Rectal smooth muscle tissue (tissue), 1 donor: ENCODE data around the gene FBXL4.

Experiments
- H3K27ac ChIP-seq: one replicate; pipeline ENCODE4 v1.7.0; 2013; ENCODE audit warnings: low read depth, low read length, inconsistent platforms
- H3K27me3 ChIP-seq: one replicate; pipeline ENCODE4 v1.7.0; 2013; ENCODE audit warnings: low read length; ENCODE audit not compliant: control insufficient read depth, insufficient read depth
- H3K36me3 ChIP-seq: one replicate; pipeline ENCODE4 v1.7.0; 2013; ENCODE audit warnings: low read length; ENCODE audit not compliant: control insufficient read depth, insufficient read depth
- H3K4me1 ChIP-seq: one replicate; pipeline ENCODE4 v1.7.0; 2013; ENCODE audit warnings: low read length; ENCODE audit not compliant: control insufficient read depth, insufficient read depth
- H3K4me3 ChIP-seq: one replicate; pipeline ENCODE4 v1.7.0; 2013; ENCODE audit warnings: low read length
- H3K9ac ChIP-seq: one replicate; pipeline ENCODE4 v1.7.0; 2013; ENCODE audit warnings: low read length

Gene FBXL4

DNA sequence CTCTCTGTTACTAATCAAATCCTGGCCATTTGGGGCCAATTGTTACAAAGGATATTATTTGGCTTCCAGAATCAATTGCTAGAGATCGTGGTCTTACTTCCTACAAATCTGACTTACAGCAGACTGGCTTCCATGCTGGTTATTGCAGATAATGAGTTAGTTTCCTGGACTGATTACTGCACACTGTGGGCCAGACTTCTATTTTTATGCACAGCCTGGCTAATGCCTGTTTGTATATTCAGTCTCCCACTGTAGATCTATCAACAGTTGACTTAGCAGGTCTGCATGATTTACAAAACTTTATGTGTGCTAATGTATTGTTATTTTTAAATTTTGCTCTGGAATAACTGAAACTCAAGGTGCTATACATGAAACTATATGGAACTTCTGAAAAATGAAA is 25.8 kb upstream of the FBXL4 start:
- no peak overlapping the region for H3K4me3 ChIP-seq
- H3K4me1 ChIP-seq = no peaks in the 10 kb centered on the region
- no peaks in the 10 kb centered on the region for H3K27me3 ChIP-seq
- H3K9ac ChIP-seq = no peak overlapping the region
- no peaks in the 10 kb centered on the region for H3K36me3 ChIP-seq
- H3K27ac ChIP-seq = no peak overlapping the region

DNA sequence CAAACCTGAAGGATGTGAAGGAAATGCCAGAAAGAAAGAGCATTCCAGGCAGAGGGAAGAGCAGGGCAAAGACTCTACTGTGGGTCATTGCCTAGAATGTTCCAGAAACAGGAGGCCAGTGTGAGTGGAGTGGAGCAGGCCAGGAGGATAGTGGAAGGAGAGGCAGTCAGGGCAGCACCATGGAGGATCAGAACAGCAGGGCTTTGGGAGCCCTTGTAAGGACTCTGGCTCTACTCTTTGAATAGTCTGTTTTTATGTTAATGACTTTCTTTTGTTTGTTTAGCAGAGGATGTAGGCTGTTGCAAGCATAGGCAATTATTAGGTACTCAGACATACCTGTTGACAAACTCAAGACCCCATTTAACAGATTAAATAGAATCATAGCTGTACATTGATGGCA is 23.6 kb upstream of the FBXL4 start:
- no peak overlapping the region for H3K27ac ChIP-seq

DNA sequence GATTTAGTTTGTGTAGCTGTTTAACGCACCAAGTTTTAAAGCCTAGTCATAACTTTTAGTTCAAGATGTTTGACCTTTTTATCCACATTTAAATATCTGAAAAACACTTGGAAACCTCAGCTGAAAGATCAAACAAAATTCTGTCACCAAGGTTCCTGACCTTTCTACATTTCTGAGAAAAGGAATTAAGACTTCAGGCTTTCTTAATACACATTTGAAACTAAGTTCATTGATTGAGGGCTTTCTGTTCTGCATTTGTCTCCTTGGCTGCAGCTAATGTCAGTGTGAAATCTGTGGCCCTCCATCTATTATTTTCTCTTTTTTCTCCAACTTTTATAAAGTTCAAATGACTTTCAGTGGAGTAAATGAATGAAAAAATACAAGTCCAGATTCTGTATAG is 22.7 kb upstream of the FBXL4 start:
- no peak overlapping the region for H3K9ac ChIP-seq
- no peaks in the 10 kb centered on the region for H3K36me3 ChIP-seq
- no peak overlapping the region for H3K4me3 ChIP-seq

More for the DNA sequence above, 23.6 kb upstream of the FBXL4 start:
- H3K27me3 ChIP-seq = no peaks in the 10 kb centered on the region
- H3K36me3 ChIP-seq = no peaks in the 10 kb centered on the region
- no peak overlapping the region for H3K9ac ChIP-seq
- no peaks in the 10 kb centered on the region for H3K4me1 ChIP-seq
- no peak overlapping the region for H3K4me3 ChIP-seq

DNA sequence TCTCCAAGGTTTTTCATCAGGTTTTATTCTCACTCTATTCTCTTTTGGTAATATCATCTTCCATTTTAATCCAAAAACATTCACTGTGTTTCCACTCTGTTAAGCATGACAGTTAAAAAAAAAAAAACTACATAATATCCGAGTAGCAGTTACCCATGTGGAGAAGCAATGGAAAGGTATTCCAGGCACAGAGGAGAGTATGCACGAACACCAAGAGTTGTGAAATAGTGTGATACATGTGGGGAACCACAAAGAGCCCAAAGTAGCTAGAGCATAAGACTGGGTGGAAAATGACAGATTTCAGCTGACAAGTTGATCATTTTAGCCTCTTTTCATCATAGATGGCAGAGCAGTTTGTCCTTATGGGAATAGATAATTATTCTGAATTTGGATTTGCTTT is 19.9 kb upstream of the FBXL4 start:
- H3K36me3 ChIP-seq = no peaks in the 10 kb centered on the region
- H3K27ac ChIP-seq = no peak overlapping the region
- no peaks in the 10 kb centered on the region for H3K27me3 ChIP-seq
- no peak overlapping the region for H3K4me3 ChIP-seq
- no peak overlapping the region for H3K9ac ChIP-seq
- H3K4me1 ChIP-seq = no peaks in the 10 kb centered on the region

More for the DNA sequence above, 22.7 kb upstream of the FBXL4 start:
- Histone ChIP-seq H3K4me1 (no peaks in the 10 kb centered on the region), H3K27ac (no peak overlapping the region), H3K27me3 (no peaks in the 10 kb centered on the region)

DNA sequence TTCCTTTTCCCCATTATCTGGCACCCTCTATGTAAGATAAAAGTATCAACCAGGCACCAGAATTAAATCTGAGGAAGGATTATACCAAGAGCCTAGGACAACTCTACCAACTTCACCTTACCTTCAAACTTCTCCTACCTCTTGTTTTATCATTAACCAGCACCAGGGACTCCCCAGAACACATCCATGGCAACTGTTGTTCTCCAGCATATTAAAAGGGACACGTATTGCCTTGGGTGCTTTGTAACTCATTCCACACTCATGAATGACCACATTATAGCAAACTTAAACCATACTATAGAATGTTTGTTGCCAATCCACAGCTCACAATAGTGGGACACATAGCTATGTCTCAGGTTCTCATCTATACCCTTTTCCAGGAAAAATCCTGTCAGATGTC is 11.9 kb upstream of the FBXL4 start:
- no peak overlapping the region for H3K9ac ChIP-seq
- no peaks in the 10 kb centered on the region for H3K36me3 ChIP-seq
- H3K27me3 ChIP-seq = no peaks in the 10 kb centered on the region
- H3K4me3 ChIP-seq = no peak overlapping the region
- no peaks in the 10 kb centered on the region for H3K4me1 ChIP-seq
- H3K27ac ChIP-seq = no peak overlapping the region

DNA sequence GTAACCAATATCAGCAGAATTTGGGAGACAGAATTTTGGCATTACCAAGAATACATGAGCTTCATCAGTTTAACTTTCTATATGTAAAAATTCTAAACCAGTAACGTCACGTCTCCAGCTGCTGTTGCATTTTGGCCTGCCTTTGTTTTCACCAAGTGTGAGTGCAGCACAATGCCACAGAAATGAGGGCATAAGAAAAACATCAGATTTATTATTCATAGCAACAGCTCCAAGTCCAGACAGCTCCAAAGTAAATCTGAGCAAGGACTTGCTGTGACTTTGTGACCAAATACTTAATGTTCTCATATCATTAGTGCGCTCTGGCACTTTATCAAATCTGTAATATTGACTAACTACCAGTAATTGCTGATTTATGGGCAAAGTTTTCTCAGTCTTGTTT is 11.0 kb upstream of the FBXL4 start:
- H3K27ac ChIP-seq = no peak overlapping the region
- H3K4me1 ChIP-seq = no peaks in the 10 kb centered on the region
- H3K9ac ChIP-seq = no peak overlapping the region
- H3K36me3 ChIP-seq = no peaks in the 10 kb centered on the region
- no peaks in the 10 kb centered on the region for H3K27me3 ChIP-seq
- no peak overlapping the region for H3K4me3 ChIP-seq

DNA sequence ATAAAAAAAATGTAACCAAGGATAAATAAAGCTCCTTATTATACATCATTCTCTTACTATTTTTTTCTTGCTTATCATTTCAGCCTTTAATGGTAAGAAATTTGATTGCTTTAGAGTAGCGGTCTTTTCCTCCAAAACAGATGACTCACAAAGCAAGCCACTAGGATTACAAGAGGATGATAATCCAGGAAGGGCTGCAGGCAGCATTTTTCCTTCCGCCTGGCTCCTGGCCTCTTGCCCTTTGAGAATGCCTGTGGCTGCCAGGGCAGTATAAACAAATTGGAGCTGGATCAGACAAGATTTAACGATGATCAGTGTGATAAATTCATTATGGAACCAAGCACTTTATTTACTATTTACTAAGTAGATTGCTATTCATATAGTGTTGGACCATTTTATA is 9.7 kb upstream of the FBXL4 start:
- H3K36me3 ChIP-seq = no peaks in the 10 kb centered on the region
- H3K27me3 ChIP-seq = no peaks in the 10 kb centered on the region
- no peaks in the 10 kb centered on the region for H3K4me1 ChIP-seq
- H3K4me3 ChIP-seq = no peak overlapping the region
- H3K27ac ChIP-seq = no peak overlapping the region
- no peak overlapping the region for H3K9ac ChIP-seq

DNA sequence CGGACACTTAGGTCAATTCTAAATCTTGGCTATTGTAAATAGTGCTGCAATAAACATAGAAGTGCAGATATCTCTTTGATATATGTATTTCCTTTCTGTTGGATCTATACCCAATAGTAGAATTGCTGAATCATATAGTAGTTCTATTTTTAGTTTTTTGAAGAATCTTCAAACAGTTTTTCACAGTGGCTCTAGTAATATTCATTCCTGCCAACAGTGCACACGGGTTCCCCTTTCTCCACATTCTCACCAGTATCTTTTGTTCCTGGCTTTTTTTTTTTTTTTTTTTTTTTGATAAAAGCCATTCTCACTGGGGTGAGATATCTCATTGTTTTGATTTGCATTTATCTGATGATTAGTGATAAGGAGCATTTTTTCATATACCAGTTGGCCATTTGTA is 1.8 kb upstream of the FBXL4 start:
- Histone ChIP-seq H3K9ac (no peak overlapping the region), H3K27ac (no peak overlapping the region), H3K4me3 (no peak overlapping the region), H3K4me1 (peaks cover 7% of the 10 kb centered on the region), H3K36me3 (no peaks in the 10 kb centered on the region), H3K27me3 (no peaks in the 10 kb centered on the region)

DNA sequence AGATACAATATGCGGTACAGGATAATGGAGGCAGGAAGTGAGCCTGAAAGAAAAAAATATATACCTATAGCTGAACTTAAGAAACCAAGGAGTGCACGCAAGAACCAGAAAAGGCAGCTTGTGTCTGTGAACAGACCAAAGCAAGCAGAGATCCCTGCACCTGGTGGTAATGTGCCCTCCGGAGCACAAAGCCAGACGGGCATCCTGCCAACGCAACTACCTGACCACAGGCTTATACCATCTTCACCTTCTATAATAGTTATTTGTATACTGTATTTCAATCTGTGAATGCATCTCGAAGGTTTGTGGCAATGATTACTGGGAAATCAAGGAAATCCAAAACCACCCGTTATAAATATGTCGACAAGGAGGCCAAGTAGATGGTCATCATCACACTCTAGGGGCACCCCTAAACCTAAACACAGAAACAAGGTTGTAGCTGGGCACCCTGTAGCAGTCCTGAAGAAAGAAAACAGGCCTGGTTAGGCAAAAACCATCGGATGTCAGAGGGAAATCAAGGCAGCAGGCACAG is 801 bp downstream of the FBXL4 start:
- Histone ChIP-seq H3K4me1 (peaks cover 7% of the 10 kb centered on the region), H3K27me3 (no peaks in the 10 kb centered on the region), H3K9ac (peak overlapping the region; percentile 75), H3K4me3 (peak overlapping the region; percentile 88), H3K36me3 (no peaks in the 10 kb centered on the region), H3K27ac (peak overlapping the region; percentile 86)

DNA sequence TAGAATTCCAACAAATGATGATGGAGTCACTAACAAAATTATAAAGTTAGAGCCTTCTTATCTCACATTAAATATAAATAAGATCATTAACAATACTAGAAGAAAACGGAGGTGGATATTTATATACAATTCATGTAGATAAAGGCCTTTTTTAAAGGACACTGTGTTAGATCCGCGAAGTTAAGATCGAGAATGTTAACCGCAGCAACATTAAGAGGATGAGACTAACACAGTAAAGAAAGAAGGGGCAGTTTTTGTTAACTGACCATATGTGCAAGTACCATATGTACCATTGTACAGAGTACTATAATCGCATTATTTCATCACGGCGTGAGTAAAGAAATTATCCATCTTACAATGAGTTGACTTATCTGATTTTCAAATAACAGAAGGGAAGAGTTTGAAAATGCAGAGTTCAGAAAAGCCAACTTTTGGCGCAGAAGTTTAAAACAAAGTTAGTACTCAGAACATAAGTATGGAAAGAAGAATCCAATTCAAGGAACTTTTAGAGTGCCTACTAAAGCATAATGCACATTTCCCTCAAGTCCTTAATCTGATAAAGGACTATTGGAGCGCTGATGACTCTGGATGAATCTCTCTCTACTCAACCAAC is 1.4 kb downstream of the FBXL4 start:
- Histone ChIP-seq H3K9ac (no peak overlapping the region), H3K27ac (peak overlapping the region; percentile 86), H3K4me3 (peak overlapping the region; percentile 88), H3K36me3 (no peaks in the 10 kb centered on the region), H3K27me3 (no peaks in the 10 kb centered on the region), H3K4me1 (peaks cover 7% of the 10 kb centered on the region)

DNA sequence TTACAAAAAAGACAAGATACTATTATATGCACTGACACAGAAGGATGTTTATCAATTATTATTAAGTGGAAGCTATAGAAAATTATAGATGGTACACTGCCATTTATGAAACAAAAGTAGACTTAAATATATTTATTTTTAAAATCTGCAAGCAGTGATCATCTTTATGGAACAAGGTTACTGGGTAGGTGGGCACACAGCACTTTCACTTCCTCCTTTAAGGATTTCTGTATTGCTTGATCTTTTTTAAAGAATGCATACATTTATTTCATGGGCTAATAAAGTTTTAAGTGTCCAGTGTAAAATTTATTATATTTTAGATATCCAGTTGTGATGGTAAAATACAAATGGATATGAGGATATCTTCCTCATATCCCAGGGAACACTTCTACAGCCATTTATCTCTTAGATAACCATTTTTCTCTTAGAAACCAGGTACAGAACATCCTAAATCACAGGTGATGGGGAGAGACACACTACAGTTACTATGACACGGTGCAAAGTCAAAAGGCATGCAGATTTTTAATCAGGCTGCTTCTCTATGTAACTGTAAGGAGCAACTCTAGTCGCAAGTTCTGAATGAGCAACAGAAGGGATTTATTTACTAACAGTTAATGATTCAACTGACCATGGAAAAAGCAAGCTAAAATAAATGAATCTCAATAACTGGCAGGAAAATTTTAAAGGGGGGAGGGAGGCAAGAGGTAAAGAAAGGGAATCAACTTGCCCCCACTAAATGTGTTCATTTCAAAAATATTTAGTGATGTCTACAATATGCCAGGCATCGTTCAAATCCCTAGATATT is 2.2 kb downstream of the FBXL4 start:
- no peak overlapping the region for H3K9ac ChIP-seq
- no peak overlapping the region for H3K4me3 ChIP-seq
- no peaks in the 10 kb centered on the region for H3K27me3 ChIP-seq
- H3K27ac ChIP-seq = no peak overlapping the region
- peaks cover 7% of the 10 kb centered on the region for H3K4me1 ChIP-seq
- no peaks in the 10 kb centered on the region for H3K36me3 ChIP-seq

DNA sequence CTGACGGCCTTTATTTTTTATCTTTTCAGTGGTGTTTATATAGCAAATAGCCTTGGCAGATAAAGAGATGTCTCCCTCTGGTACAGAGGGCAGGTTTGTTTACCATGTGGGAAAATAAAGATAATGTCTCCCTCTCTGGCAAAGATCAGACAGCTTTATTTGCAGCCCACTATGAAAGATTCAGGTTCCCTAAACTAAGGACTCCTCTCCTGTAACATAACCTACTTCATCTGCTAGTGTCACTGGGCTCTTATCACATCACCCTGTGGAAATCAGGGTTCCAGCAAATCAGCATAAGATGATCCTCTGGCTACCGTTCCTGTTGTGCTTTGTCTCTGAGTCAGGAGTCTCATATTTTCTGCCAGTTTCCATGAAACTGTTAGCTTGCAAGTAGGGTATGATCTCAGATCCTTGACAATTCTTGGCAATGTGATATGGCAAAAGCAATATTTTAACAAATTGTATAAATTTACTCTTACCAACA is 3.1 kb downstream of the FBXL4 start:
- Histone ChIP-seq H3K27ac (no peak overlapping the region), H3K4me1 (peaks cover 7% of the 10 kb centered on the region), H3K4me3 (no peak overlapping the region), H3K36me3 (no peaks in the 10 kb centered on the region), H3K27me3 (no peaks in the 10 kb centered on the region), H3K9ac (no peak overlapping the region)
